Measurements from ENCODE around the gene RAD51AP2. TPM values are rescaled to one million over a fixed set of nuclear protein-coding genes. Genes with fewer than 3 reads are reported as not detected.

The RAD51AP2 gene
- polyA plus RNA-seq, 3 donors = not detected

GRCh38 chr2:17558878-17559277 is 40.6 kb upstream of the RAD51AP2 start:
- Histone ChIP-seq H3K9ac (ENCODE audit: insufficient read depth, low read length, poor library complexity, severe bottlenecking) (no peak overlapping the region), H4K20me1 (ENCODE audit: insufficient read depth, low read length) (no peaks in the 10 kb centered on the region), H3K9me3 (replicated peaks in 1 of 2; ENCODE audit: control insufficient read depth in 1 of 2, insufficient read depth in 1 of 2, low read length in 2 of 2) (no peaks in the 10 kb centered on the region), H2AFZ (ENCODE audit: insufficient read depth, low read depth, low read length, poor library complexity, severe bottlenecking) (no peak overlapping the region), H3K27me3 (ENCODE audit: control insufficient read depth in 2 of 2, insufficient read depth in 2 of 2, low read length in 2 of 2) (no peaks in the 10 kb centered on the region), H3K4me1 (ENCODE audit: control insufficient read depth in 1 of 2, insufficient read depth in 2 of 2, low read length in 2 of 2) (no peaks in the 10 kb centered on the region), H3K4me2 (replicated peaks; ENCODE audit: extremely low read depth, low read length, poor library complexity, severe bottlenecking) (no peak overlapping the region), H3K79me2 (ENCODE audit: insufficient read depth, low read length) (no peaks in the 10 kb centered on the region), H3K36me3 (replicated peaks in 1 of 2; ENCODE audit: control insufficient read depth in 1 of 2, insufficient read depth in 2 of 2, low read length in 2 of 2) (no peaks in the 10 kb centered on the region), H3K27ac (ENCODE audit: low read depth in 1 of 2, low read length in 2 of 2) (no peak overlapping the region), H3K4me3 (replicated peaks in 1 of 3; ENCODE audit: low read depth in 2 of 3, low read length in 3 of 3) (no peak overlapping the region)
- H3K4me3 Mint-ChIP-seq = no peak overlapping the region
- no peaks in the 10 kb centered on the region for H3K4me1 Mint-ChIP-seq
- DNase-seq = no peak
- intact Hi-C loops (cut with micrococcal nuclease) = no loop called here
- no CpG with 5 or more reads among the region's 3 CpGs for WGBS (ENCODE audit: insufficient coverage)
- H3K27me3 Mint-ChIP-seq (ENCODE audit: low read depth in 3 of 3) = peaks cover 0 to 2% (median 0%) of the 10 kb centered on the region in 3 donors
- TF ChIP-seq, protein P1, sequence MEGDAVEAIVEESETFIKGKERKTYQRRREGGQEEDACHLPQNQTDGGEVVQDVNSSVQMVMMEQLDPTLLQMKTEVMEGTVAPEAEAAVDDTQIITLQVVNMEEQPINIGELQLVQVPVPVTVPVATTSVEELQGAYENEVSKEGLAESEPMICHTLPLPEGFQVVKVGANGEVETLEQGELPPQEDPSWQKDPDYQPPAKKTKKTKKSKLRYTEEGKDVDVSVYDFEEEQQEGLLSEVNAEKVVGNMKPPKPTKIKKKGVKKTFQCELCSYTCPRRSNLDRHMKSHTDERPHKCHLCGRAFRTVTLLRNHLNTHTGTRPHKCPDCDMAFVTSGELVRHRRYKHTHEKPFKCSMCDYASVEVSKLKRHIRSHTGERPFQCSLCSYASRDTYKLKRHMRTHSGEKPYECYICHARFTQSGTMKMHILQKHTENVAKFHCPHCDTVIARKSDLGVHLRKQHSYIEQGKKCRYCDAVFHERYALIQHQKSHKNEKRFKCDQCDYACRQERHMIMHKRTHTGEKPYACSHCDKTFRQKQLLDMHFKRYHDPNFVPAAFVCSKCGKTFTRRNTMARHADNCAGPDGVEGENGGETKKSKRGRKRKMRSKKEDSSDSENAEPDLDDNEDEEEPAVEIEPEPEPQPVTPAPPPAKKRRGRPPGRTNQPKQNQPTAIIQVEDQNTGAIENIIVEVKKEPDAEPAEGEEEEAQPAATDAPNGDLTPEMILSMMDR (IDR thresholded peaks at IDR 0.05) = no peak
- H3K27ac Mint-ChIP-seq = no peak overlapping the region
- H3K36me3 Mint-ChIP-seq = no peaks in the 10 kb centered on the region
- H3K9me3 Mint-ChIP-seq = peaks cover 0 to 5% (median 0%) of the 10 kb centered on the region in 7 donors

DNA sequence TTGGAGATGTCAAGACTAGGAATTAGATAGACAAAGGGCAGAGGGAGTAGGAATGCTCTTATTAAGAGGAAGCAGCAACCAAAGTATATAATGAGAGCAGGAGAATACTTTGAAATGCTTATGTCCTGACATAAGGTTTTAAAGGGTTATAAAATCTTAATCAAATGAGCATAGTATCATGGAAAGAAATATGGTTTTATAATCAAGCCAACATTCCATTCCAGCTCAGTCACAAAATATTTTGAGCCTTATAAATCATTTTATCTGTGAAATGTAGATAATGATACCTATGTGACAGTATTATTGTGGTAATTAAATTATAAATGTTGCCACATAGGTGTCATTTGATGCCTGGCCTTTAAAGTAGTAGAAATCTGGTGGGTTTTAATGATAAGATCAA is 39.8 kb upstream of the RAD51AP2 start:
- intact Hi-C loops (cut with micrococcal nuclease) = no loop called here
- no peaks in the 10 kb centered on the region for H3K36me3 Mint-ChIP-seq
- H3K9ac ChIP-seq (ENCODE audit: insufficient read depth, low read length, poor library complexity, severe bottlenecking) = no peak overlapping the region
- H3K27me3 ChIP-seq (ENCODE audit: control insufficient read depth in 2 of 2, insufficient read depth in 2 of 2, low read length in 2 of 2) = no peaks in the 10 kb centered on the region
- no peak for DNase-seq
- no peak overlapping the region for H3K4me2 ChIP-seq (replicated peaks; ENCODE audit: extremely low read depth, low read length, poor library complexity, severe bottlenecking)
- H3K4me1 ChIP-seq (ENCODE audit: control insufficient read depth in 1 of 2, insufficient read depth in 2 of 2, low read length in 2 of 2) = no peaks in the 10 kb centered on the region
- no peak overlapping the region for H3K27ac ChIP-seq (ENCODE audit: low read depth in 1 of 2, low read length in 2 of 2)
- H3K9me3 ChIP-seq (replicated peaks in 1 of 2; ENCODE audit: control insufficient read depth in 1 of 2, insufficient read depth in 1 of 2, low read length in 2 of 2) = no peaks in the 10 kb centered on the region
- no peaks in the 10 kb centered on the region for H3K79me2 ChIP-seq (ENCODE audit: insufficient read depth, low read length)
- no peak overlapping the region for H3K27ac Mint-ChIP-seq
- H3K4me3 Mint-ChIP-seq = no peak overlapping the region
- no peaks in the 10 kb centered on the region for H3K4me1 Mint-ChIP-seq
- peaks cover 0 to 2% (median 0%) of the 10 kb centered on the region in 3 donors for H3K27me3 Mint-ChIP-seq (ENCODE audit: low read depth in 3 of 3)
- no peak overlapping the region for H3K4me3 ChIP-seq (replicated peaks in 1 of 3; ENCODE audit: low read depth in 2 of 3, low read length in 3 of 3)
- H4K20me1 ChIP-seq (ENCODE audit: insufficient read depth, low read length) = no peaks in the 10 kb centered on the region
- H2AFZ ChIP-seq (ENCODE audit: insufficient read depth, low read depth, low read length, poor library complexity, severe bottlenecking) = no peak overlapping the region
- H3K9me3 Mint-ChIP-seq = peaks cover 0 to 5% (median 0%) of the 10 kb centered on the region in 7 donors
- no peaks in the 10 kb centered on the region for H3K36me3 ChIP-seq (replicated peaks in 1 of 2; ENCODE audit: control insufficient read depth in 1 of 2, insufficient read depth in 2 of 2, low read length in 2 of 2)
- TF ChIP-seq, protein P1 (IDR thresholded peaks at IDR 0.05) = no peak

Measured in CD14-positive monocyte (primary cell).